Activated T-cell treated with anti-CD3 and anti-CD28 coated beads for 1 hour (primary cell): ENCODE data around the gene EEF2.

Experiments
- DNase-seq: peaks from one replicate; pipeline ENCODE4 v3.0.0-alpha.2; 2020; ENCODE audit warnings: low read depth

EEF2 gene

GRCh38 chr19:3984908-3985642 lies at the start of gene EEF2:
TSS of gene EEF2 (minus strand) at chr19:3985463. CDS start at chr19:3985380, 83 bp downstream.
- peak; percentile 92 for DNase-seq

- no peak for DNase-seq
Observed at GRCh38 chr19:4034048-4035017, 49.1 kb upstream of the EEF2 start.

DNA sequence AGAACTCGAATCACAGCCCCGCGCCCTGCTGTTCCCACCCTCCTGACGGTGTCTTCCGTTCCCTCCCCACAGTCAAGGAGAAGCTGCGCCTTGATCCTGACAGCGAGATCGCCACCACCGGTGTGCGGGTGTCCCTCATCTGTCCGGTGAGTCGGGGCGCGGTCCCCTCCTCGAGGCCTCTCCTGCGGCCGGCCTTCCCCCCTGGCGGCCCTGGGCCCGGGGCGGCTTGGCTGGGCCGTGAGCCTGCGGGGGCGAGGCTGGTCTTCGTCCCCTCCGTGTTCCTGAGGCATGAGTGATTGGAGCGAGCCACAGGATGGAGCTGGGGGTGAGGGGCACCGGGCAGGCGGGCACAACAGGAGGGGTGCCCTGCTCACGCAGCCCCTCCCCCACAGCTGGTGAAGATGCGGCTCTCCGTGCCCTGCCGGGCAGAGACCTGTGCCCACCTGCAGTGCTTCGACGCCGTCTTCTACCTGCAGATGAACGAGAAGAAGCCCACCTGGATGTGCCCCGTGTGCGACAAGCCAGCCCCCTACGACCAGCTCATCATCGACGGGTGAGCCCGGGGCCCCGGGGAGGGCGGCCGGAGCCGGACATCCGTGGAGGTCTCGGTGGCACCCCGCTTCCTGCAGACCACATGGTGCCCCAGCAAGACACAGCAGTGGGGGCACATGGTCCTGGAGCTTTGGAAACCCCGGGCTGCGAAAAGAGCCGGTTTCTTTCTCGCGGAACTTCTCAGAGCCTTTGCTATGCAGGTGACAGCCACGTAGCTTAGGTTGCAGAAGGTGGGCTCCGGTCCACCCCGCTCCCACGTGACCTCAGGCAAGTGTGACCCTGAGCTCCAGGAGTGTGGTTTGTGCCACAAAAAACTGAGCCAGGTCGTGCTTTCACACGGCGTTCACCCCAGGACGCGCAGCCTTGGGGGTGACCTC lies 48.0 kb upstream of the EEF2 start:
- DNase-seq: no peak

GRCh38 chr19:4032436-4032835 lies 47.2 kb upstream of the EEF2 start:
- no peak for DNase-seq

DNA sequence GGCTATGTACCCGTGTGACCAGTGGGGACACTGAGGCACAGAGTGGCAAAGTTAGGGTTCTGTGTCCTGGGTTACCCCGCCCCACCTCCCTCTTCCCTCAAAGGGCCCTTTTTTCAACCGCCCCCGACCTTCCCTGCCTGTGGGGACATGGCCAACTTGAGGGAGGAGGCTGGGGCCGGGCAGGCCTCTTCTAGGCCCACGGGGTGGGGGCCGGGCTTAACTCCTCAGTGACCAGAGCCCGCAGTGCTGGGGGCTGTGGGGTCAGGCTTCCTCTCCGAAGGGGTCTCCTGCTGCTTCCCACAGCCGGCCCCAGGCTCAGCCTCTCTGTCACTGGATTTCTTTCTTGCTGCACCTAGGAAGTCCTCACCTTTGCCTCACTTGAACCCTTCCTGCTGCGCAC lies 46.2 kb upstream of the EEF2 start:
- DNase-seq: no peak

DNA sequence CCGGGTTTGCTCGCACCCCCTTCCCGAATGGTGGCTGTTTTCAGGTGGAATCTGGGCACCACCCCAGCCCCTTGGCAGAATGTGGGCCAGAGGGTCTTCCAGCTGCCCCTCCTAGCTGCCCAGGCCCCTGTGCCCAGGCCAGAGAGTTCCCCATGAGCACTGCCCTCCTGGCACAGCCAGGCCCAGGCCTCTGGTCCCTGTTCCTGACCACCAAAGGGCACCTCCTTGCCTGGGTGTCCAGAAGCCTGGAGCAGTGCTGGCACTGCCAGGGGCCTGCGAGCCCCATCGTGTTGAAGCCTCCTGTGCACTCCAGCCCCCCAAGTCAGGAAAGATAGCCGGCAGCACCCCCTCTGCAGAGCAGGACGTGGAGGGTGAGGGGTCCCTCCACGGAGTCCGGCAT lies 45.7 kb upstream of the EEF2 start:
- DNase-seq: no peak

GRCh38 chr19:4030552-4030951 lies 45.3 kb upstream of the EEF2 start:
- no peak for DNase-seq

GRCh38 chr19:4029247-4029614 lies 44.0 kb upstream of the EEF2 start:
- DNase-seq: no peak

GRCh38 chr19:4028334-4029246 lies 43.3 kb upstream of the EEF2 start:
- no peak for DNase-seq

DNA sequence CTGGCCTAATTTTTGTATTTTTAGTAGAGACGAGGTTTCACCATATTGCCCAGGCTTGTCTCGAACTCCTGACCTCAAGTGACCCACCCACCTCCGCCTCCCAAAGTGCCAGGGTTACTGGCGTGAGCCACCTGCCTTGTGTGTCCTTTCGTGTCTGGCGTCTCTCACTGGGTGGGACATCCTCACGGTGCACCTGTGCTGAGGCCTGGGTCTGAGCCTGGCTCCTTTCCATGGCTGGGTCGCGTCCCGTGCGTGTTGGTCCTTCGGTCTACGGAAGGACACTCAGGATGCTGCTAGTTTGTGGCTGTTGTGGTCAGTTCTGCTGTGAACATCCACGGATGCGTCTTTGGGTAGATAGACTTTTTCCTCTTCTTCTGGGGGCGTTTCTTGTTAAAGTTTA lies 41.9 kb upstream of the EEF2 start:
- DNase-seq: no peak

DNA sequence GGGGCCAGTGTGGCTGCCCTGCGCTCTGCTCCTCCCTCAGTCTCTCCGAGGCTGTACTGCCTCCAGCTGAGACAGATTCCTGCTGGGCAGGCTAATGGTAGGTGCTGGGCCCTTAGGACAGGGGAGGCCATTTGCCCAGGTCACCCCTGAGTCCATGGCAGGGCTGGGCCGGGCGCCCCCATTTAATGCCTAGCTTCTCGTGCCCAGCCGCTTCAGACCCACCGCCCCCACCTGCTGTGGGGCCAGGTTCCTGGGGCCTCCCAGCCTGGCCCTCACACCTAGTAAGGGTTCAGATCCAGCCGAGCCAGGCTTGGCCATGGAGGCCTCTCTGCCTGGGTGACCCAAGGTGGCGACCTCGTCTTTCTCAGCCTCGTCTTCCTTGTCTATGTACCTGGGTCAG lies 40.1 kb upstream of the EEF2 start:
- DNase-seq: no peak

DNA sequence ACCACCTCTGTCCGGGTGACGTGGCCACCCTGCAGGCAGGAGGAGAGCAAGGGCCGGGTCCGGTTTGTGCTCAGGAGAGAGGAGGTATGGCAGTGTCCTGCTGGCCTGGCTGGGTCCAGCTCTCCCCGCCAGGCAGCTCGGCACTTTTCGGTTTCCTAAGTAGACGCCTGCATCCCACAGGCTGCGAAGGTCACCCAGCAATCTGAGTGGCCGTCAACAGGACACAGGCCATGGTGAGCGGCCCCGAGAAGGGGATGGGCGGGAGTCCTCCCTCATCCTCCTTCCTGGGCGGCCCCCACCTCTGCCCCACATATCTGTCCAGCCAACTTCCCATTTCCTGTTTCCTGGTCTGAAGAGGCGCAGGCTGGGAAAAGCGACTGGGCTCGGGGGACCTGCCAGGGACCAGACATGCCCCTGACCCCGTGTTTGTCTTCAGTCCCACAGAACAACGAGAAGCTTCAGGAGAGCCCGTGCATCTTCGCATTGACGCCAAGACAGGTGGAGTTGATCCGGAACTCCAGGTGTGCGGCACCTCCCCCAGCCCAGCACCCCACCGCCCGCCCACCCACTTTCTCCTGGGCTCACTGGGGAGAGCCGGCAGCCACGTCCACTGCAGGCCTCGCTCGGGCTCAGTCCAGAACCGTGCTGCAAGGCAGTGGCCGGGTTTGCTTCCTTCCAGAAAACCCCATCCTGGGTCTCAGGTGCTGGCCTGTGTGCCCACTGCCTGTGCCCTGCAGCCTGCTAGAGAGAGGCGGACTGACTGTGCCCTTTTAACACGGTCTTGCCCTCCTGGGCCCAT lies 38.5 kb upstream of the EEF2 start:
- no peak for DNase-seq

- no peak for DNase-seq
Observed at GRCh38 chr19:4019578-4019977, 34.3 kb upstream of the EEF2 start.

DNA sequence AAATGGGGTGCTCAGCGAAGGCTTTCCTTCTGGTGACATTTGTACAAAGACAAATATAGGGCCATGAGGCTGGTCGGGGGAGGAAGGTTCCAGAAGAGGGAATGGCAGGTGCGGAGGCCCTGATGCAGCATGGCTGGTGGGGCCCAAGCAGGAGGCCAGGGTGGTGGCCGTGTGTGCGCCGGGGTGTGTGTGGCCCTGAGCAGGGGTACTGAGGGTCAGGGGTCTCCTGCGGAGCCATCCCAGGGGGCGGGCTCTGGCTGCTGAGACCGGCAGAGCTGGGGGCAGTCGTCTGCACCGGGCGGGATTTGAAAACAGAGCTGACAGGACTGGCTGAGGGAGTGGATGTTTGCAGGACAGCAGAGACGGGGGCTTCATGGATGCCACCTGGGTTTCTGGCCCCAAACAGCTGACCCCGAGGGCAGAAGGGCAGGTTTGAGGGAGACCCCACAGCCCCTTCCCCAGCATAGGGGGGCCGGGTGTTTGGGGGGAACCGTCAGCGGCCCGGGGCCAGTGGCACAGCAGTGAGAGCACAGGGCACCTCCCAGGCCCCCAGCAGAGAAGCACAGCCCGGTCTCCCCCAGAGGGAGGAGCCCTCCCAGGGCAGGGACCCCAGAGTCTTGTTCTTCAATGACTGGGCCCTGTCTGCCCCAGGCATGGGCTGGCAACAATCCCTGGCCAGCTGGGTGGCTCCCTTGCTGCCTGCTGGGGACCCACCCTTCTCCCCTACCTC lies 33.7 kb upstream of the EEF2 start:
- DNase-seq: no peak

DNA sequence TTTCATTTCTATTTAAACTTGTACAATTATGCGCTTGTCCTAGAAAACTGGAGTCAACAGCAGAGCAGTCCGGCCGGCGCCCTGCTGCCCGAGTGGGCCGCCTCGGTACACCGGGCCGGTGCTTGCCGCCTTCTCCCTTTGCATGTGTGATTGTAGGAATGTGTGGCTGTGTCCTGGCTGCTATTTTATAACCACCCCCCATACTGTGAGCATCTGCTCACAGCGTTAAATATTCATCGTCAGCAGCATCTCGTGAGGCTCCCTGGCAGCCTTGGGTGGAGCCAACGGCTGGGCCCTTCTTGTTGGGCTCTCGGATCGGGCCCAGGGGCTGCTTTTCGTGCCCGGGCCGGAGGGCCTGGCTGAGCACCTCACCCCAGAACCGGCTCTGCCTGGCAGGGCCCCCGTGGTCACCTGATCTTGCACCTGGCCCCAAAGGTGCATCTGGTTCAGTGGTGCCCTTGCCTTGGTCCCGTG lies 32.9 kb upstream of the EEF2 start:
- DNase-seq: no peak

GRCh38 chr19:4016903-4017638 lies 31.8 kb upstream of the EEF2 start:
- no peak for DNase-seq

DNA sequence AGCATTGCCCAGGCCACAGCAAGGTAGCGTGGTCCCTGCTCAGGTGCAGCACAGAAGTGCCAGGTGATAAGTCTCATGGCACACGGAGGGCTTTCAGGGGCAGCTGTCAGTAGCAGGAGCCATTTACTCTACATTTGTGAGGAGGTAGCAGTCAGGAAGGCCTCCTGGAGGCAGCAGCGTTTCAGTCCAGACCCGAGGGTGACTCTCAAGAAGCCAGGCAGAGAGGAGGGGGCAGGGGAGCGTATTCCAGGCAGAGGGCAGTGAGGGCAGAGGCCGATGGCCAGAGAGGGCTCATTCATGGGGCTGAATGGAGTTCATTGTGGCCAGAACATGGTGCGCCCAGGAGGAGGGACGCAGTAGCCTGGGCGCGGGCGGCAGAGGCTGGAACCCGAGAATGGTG lies 31.2 kb upstream of the EEF2 start:
- no peak for DNase-seq

GRCh38 chr19:4015705-4016402 lies 30.6 kb upstream of the EEF2 start:
- no peak for DNase-seq
